Stimulated activated naive CD8-positive, alpha-beta T cell treated with anti-CD3 and anti-CD28 coated beads, Interleukin-15, Interleukin-2, amounts not matched to agents 100 U/mL and 50 U/mL, for 24 hours (primary cell): ENCODE results near the gene GNMT.
A peak's percentile ranks its signal among the peaks of the same experiment; 100 is the strongest.

Source experiments
- ATAC-seq: fragments of 150-1000 bp; cut with Tn5 transposase; one replicate; pipeline ENCODE4 v1.10.0; 2021
- DNase-seq: peaks from one replicate; pipeline ENCODE4 v3.0.0; 2021

Gene GNMT

GRCh38 chr6:43013097-43013842 is 52.7 kb downstream of the GNMT start:
- ATAC-seq (peak; percentile 23), DNase-seq (no peak)
